SU-DHL-6 (cell line): Measurements from ENCODE around the gene COBL.

Experiments
- EZH2phosphoT487 ChIP-seq: fragments of 200-600 bp; sonication (generic), shearing (Covaris generic); conservative IDR thresholded peaks from 2 replicates; pipeline ENCODE4 v1.6.1; 2018; ENCODE audit warnings: mild to moderate bottlenecking, antibody characterized with exemption, low read length, moderate library complexity, mixed read lengths
- TF ChIP-seq, protein P1 (sequence below): fragments of 200-600 bp; sonication (generic); IDR thresholded peaks from one replicate; pipeline ENCODE4 v1.5.1; 2017; ENCODE audit warnings: antibody characterized with exemption, mild to moderate bottlenecking, low read length, moderate library complexity; ENCODE audit not compliant: insufficient read depth, poor library complexity, severe bottlenecking

DNA sequence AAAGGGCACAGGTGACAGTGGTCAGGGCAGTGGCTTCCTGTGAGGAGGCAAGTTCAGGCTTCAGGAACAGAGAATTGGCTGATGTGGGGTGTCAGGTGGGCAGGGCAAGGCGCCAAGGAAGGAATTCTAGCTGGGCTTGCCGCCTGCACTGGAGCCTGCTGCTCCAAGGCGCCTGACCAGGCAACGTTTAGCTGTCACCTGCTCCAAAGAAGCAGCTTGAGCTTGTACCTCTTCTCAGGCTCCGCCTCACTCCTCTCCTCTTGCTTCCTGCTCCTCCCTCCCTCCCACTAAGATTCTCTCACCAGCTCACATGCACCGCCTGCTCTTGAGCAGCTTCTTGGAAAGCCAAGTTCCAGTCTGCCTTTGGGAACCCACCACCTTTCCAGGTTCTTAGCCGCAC, 346.5 kb downstream of the COBL start:
- TF ChIP-seq, protein P1, sequence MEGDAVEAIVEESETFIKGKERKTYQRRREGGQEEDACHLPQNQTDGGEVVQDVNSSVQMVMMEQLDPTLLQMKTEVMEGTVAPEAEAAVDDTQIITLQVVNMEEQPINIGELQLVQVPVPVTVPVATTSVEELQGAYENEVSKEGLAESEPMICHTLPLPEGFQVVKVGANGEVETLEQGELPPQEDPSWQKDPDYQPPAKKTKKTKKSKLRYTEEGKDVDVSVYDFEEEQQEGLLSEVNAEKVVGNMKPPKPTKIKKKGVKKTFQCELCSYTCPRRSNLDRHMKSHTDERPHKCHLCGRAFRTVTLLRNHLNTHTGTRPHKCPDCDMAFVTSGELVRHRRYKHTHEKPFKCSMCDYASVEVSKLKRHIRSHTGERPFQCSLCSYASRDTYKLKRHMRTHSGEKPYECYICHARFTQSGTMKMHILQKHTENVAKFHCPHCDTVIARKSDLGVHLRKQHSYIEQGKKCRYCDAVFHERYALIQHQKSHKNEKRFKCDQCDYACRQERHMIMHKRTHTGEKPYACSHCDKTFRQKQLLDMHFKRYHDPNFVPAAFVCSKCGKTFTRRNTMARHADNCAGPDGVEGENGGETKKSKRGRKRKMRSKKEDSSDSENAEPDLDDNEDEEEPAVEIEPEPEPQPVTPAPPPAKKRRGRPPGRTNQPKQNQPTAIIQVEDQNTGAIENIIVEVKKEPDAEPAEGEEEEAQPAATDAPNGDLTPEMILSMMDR = no peak
- no peak for TF ChIP-seq EZH2phosphoT487
